ENCODE measurements around the gene APBA3.

- no peak for TF ChIP-seq CTCF (tag by site-specific recombination; IDR thresholded peaks at IDR 0.05)
- TF ChIP-seq REST (tag by site-specific recombination; IDR thresholded peaks at IDR 0.05) = no peak
- TF ChIP-seq PBX3 (CRISPR knock-in tag; IDR thresholded peaks at IDR 0.05) = no peak
- no peak for TF ChIP-seq TCF7L2 (IDR thresholded peaks at IDR 0.05; ENCODE audit: borderline replicate concordance, low read depth, low read length)
- no peak for TF ChIP-seq ZBTB7A (tag by site-specific recombination; IDR thresholded peaks at IDR 0.05; ENCODE audit: low read depth)
- TF ChIP-seq ZSCAN30 (tag by site-specific recombination; IDR thresholded peaks at IDR 0.05) = no peak
- no peak for TF ChIP-seq ZNF624 (tag by site-specific recombination; IDR thresholded peaks at IDR 0.05)
- TF ChIP-seq GFI1B (tag by site-specific recombination; IDR thresholded peaks at IDR 0.05) = no peak
- TF ChIP-seq ZNF776 (tag by site-specific recombination; IDR thresholded peaks at IDR 0.05; ENCODE audit: borderline replicate concordance) = no peak
- no peak for TF ChIP-seq ZNF791 (tag by site-specific recombination; IDR thresholded peaks at IDR 0.05)
Observed at GRCh38 chr19:3765121-3765520, 3.6 kb upstream of the APBA3 start.

Data from HEK293 (cell line).